Inflammatory macrophage treated with lipopolysaccharide for 4 hours (primary cell): Measurements from ENCODE around the gene NOXO1.
"Not testable (repeated sequence)": the region's sequence is repeated elsewhere in the genome, so short reads cannot be mapped to it uniquely, and the experiment has no call there.

Source experiments
- DNase-seq: peaks from one replicate; pipeline ENCODE4 v3.0.0-alpha.2; 2020

Gene NOXO1

GRCh38 chr16:1978476-1979120, 2.7 kb downstream of the NOXO1 start:
- no peak for DNase-seq

- no peak for DNase-seq
These were observed 3.4 kb downstream of the NOXO1 start for GRCh38 chr16:1977875-1978268.

- no peak for DNase-seq
These were observed 4.1 kb downstream of the NOXO1 start for GRCh38 chr16:1976951-1977874.

GRCh38 chr16:1976216-1976520, 5.1 kb downstream of the NOXO1 start:
- DNase-seq: no peak

- no peak for DNase-seq
These were observed 5.6 kb downstream of the NOXO1 start for GRCh38 chr16:1975432-1976215.

- DNase-seq: no peak
These were observed 6.9 kb downstream of the NOXO1 start for GRCh38 chr16:1974157-1975070.

GRCh38 chr16:1973461-1974156, 7.7 kb downstream of the NOXO1 start:
- DNase-seq: no peak

- DNase-seq: peak; percentile 16
These were observed 8.8 kb downstream of the NOXO1 start for GRCh38 chr16:1972490-1972877.

GRCh38 chr16:1971796-1972489, 9.3 kb downstream of the NOXO1 start, which contains the start of gene TBL3:
TSS of gene TBL3 (plus strand) at chr16:1972053. CDS start at chr16:1972165, 112 bp downstream.
- DNase-seq: peak; percentile 92

- DNase-seq: no peak
These were observed 12.9 kb downstream of the NOXO1 start for GRCh38 chr16:1968146-1968953.

- DNase-seq: no peak
These were observed 14.8 kb downstream of the NOXO1 start, which contains the start of gene RNF151 for GRCh38 chr16:1966460-1966859. TSS of gene RNF151 (plus strand) at chr16:1966856. CDS start at chr16:1966882, 26 bp downstream.

GRCh38 chr16:1965396-1966001, 15.8 kb downstream of the NOXO1 start:
- DNase-seq: peak; percentile 13

GRCh38 chr16:1964506-1965395, 16.5 kb downstream of the NOXO1 start, which contains the start of gene RPS2:
TSS of gene RPS2 (minus strand) at chr16:1964826. CDS start at chr16:1964625, 201 bp downstream.
- DNase-seq: peak; percentile 100

GRCh38 chr16:1963806-1964505, 17.3 kb downstream of the NOXO1 start:
- DNase-seq: peak; percentile 56

GRCh38 chr16:1962161-1963153, 18.8 kb downstream of the NOXO1 start:
- DNase-seq: not testable (repeated sequence)

- no peak for DNase-seq
These were observed 19.6 kb downstream of the NOXO1 start for GRCh38 chr16:1961651-1962067.
